ENCODE results near the gene WDR41.

Gene WDR41

GRCh38 chr5:77443670-77444069 is 48.4 kb downstream of the WDR41 start:
- FAIRE-seq, result no peak

GRCh38 chr5:77438071-77438470 is 54.0 kb downstream of the WDR41 start:
- FAIRE-seq, result no peak

GRCh38 chr5:77437194-77437593 is 54.9 kb downstream of the WDR41 start:
- no peak for FAIRE-seq

GRCh38 chr5:77431719-77432118 is 60.4 kb downstream of the WDR41 start:
- no peak for FAIRE-seq

GRCh38 chr5:77431286-77431685 is 60.8 kb downstream of the WDR41 start:
- no peak for FAIRE-seq

- FAIRE-seq, result no peak
These were observed 61.4 kb downstream of the WDR41 start for GRCh38 chr5:77430726-77431125.

- FAIRE-seq, result no peak
These were observed 63.6 kb downstream of the WDR41 start for GRCh38 chr5:77428526-77428925.

GRCh38 chr5:77427998-77428397 is 64.1 kb downstream of the WDR41 start:
- no peak for FAIRE-seq

- no peak for FAIRE-seq
These were observed 65.4 kb downstream of the WDR41 start for GRCh38 chr5:77426670-77427069.

GRCh38 chr5:77425998-77426659 is 66.0 kb downstream of the WDR41 start:
- FAIRE-seq, result no peak

GRCh38 chr5:77425420-77425819 is 66.7 kb downstream of the WDR41 start:
- no peak for FAIRE-seq

- FAIRE-seq, result no peak
These were observed 67.2 kb downstream of the WDR41 start for GRCh38 chr5:77424921-77425320.

- FAIRE-seq, result no peak
These were observed 68.9 kb downstream of the WDR41 start for GRCh38 chr5:77423022-77423750.

- no peak for FAIRE-seq
These were observed 71.2 kb downstream of the WDR41 start for GRCh38 chr5:77420940-77421339.

- FAIRE-seq, result no peak
These were observed 72.2 kb downstream of the WDR41 start for GRCh38 chr5:77419644-77420582.

GRCh38 chr5:77418601-77419581 is 73.2 kb downstream of the WDR41 start:
- FAIRE-seq, result no peak

- FAIRE-seq, result no peak
These were observed 74.0 kb downstream of the WDR41 start for GRCh38 chr5:77418162-77418561.

- no peak for FAIRE-seq
These were observed 79.1 kb downstream of the WDR41 start for GRCh38 chr5:77413049-77413448.

- no peak for FAIRE-seq
These were observed 82.1 kb downstream of the WDR41 start for GRCh38 chr5:77409870-77410621.

GRCh38 chr5:77407152-77407551 is 85.0 kb downstream of the WDR41 start:
- no peak for FAIRE-seq

- no peak for FAIRE-seq
These were observed 89.3 kb downstream of the WDR41 start for GRCh38 chr5:77402796-77403195.

GRCh38 chr5:77400645-77401044 is 91.5 kb downstream of the WDR41 start:
- FAIRE-seq, result no peak
